ENCODE data around the gene ATP5F1E. TPM values are rescaled to one million over a fixed set of nuclear protein-coding genes. Genes with fewer than 3 reads are reported as not detected.

The ATP5F1E gene
- total RNA-seq, 1 donor = 35.7 TPM

- H3K9me3 ChIP-seq (ENCODE audit: low read depth, low read length) = no peaks in the 10 kb centered on the region
- peak overlapping the region; percentile 65 for H3K4me3 ChIP-seq (ENCODE audit: low read length)
- H3K27me3 ChIP-seq (ENCODE audit: insufficient read depth, low read length) = no peaks in the 10 kb centered on the region
- peaks cover 31% of the 10 kb centered on the region for H3K4me1 ChIP-seq (ENCODE audit: insufficient read depth, low read length)
Measured at GRCh38 chr20:59033093-59033492, 958 bp upstream of the ATP5F1E start.

DNA sequence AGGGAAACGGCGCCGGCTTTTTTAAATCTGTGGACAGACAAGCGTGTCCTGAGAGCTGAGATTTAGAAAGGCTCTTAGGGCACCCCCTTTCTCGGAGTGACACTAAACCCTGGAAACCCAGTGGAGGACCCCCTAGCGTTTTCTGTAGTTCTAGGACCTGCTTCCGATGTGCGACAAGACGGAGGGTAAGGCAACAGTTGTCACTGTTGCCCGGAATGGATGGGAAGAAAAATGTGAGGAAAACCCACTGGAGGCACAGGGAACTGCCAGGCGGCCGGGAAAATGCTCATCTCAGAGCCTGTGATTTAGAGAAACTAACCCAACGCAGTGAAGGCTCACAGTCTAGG, 551 bp upstream of the ATP5F1E start:
- Histone ChIP-seq H3K4me1 (ENCODE audit: insufficient read depth, low read length) (peaks cover 31% of the 10 kb centered on the region), H3K4me3 (ENCODE audit: low read length) (peak overlapping the region; percentile 65), H3K9me3 (ENCODE audit: low read depth, low read length) (no peaks in the 10 kb centered on the region), H3K27me3 (ENCODE audit: insufficient read depth, low read length) (no peaks in the 10 kb centered on the region)

DNA sequence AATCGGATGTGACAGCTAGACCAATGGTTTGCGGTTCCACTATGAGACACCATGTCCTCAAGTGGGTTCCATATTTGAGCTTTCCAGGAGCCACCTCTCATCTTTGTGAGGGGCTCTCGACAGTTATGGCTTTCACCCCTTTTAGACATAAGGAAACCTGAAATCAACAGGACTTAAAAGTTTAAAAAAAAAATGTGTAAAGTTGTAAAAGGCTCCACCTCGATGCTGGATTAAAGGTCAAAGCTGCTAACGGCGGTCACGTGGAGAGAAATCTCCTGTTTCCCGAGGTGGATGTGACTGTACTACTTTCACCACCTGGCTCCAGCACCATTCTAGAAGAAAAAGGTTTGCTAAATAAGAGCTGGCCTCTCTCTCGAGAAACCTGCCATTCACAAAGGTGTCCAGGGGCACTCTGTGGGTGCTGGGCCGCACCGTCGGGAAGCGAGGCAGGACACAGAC, 542 bp downstream of the ATP5F1E start:
- Histone ChIP-seq H3K27me3 (ENCODE audit: insufficient read depth, low read length) (no peaks in the 10 kb centered on the region), H3K9me3 (ENCODE audit: low read depth, low read length) (no peaks in the 10 kb centered on the region), H3K4me3 (ENCODE audit: low read length) (peak overlapping the region; percentile 65), H3K4me1 (ENCODE audit: insufficient read depth, low read length) (peaks cover 35% of the 10 kb centered on the region)

- peaks cover 35% of the 10 kb centered on the region for H3K4me1 ChIP-seq (ENCODE audit: insufficient read depth, low read length)
- H3K9me3 ChIP-seq (ENCODE audit: low read depth, low read length) = no peaks in the 10 kb centered on the region
- H3K27me3 ChIP-seq (ENCODE audit: insufficient read depth, low read length) = no peaks in the 10 kb centered on the region
- H3K4me3 ChIP-seq (ENCODE audit: low read length) = peak overlapping the region; percentile 65
Measured at GRCh38 chr20:59030911-59031563, 1.1 kb downstream of the ATP5F1E start.

- H3K9me3 ChIP-seq (ENCODE audit: low read depth, low read length) = no peaks in the 10 kb centered on the region
- H3K27me3 ChIP-seq (ENCODE audit: insufficient read depth, low read length) = no peaks in the 10 kb centered on the region
- no peak overlapping the region for H3K4me3 ChIP-seq (ENCODE audit: low read length)
- H3K4me1 ChIP-seq (ENCODE audit: insufficient read depth, low read length) = peaks cover 35% of the 10 kb centered on the region
Measured at GRCh38 chr20:59028812-59029211, 3.3 kb downstream of the ATP5F1E start.

- Histone ChIP-seq H3K27me3 (ENCODE audit: insufficient read depth, low read length) (no peaks in the 10 kb centered on the region), H3K4me1 (ENCODE audit: insufficient read depth, low read length) (peaks cover 34% of the 10 kb centered on the region), H3K4me3 (ENCODE audit: low read length) (no peak overlapping the region), H3K9me3 (ENCODE audit: low read depth, low read length) (no peaks in the 10 kb centered on the region)
Measured at GRCh38 chr20:59027741-59028320, 4.3 kb downstream of the ATP5F1E start.

DNA sequence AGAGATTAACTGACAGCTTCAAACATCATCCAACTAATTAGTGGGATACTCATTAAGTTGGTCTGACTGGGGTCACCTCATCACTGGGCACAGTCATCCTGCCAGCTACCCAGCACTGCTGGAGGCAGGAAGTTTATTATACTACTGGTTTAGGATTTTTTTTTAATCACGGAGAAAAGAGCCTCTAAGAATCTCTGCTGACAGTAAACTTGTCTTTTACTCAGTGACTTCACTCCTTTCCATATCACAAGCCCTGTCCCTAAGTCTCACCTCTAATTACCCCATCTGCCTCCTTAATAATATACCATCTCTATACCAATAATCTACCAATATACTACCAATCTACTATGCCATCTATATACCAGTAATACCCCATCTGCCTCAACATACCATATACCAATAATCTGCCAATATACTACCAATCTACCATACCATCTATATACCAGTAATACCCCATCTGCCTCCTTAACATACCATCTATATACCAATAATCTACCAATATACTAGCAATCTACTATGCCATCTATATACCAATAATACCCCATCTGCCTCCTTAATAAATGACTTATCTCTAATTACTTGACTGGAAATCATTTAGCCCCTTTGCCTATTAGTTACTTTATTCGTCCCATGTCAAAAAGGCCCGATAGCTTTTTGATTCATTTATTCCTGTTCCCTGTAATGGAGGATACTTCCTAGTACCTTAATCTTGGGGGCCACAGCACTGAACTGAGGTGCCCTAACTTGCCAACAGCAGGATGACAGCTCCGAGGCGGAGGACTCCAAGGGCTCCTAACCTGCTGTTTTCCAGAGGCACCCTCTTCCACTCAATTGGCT, 5.0 kb downstream of the ATP5F1E start:
- Histone ChIP-seq H3K4me1 (ENCODE audit: insufficient read depth, low read length) (peaks cover 30% of the 10 kb centered on the region), H3K27me3 (ENCODE audit: insufficient read depth, low read length) (no peaks in the 10 kb centered on the region), H3K4me3 (ENCODE audit: low read length) (no peak overlapping the region), H3K9me3 (ENCODE audit: low read depth, low read length) (no peaks in the 10 kb centered on the region)

DNA sequence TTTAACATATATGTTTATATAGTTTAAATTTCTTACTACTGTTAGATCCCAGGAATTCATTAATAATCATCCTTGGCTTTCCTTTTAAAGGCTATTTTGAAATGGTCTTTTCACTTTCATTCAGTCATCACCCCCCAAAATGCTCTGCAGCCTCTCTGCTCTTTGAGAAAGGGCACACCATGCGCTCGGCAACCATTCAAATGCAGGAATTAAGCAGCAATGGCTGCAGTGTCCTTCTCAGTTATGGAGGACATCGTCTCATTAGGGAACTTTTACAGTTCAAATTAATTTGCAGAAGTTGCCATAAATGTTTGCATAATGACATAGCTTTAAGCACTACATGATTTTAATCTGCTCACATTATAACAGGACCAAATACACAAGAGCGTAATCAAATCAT, 6.6 kb downstream of the ATP5F1E start:
- Histone ChIP-seq H3K4me1 (ENCODE audit: insufficient read depth, low read length) (peaks cover 19% of the 10 kb centered on the region), H3K4me3 (ENCODE audit: low read length) (no peak overlapping the region), H3K9me3 (ENCODE audit: low read depth, low read length) (no peaks in the 10 kb centered on the region), H3K27me3 (ENCODE audit: insufficient read depth, low read length) (no peaks in the 10 kb centered on the region)

DNA sequence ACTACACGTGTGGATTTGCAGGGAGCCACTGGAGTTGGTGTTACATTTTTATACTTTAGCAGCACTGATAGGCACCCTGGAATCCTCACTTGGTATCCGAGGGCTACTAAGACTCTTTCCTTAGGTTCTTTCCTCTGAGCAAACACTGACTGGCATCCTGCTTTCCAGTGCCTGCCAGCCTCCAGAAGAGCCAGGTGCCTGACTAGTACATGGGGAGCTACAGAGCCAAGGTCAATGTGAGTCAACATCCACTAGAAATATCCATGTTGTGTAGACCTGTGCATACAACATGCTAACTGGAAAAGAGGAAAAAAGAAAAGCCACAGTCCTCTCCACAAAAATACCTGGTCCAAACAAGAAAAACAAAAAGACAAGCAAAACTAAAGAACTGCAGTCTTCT, 7.0 kb downstream of the ATP5F1E start:
- Histone ChIP-seq H3K9me3 (ENCODE audit: low read depth, low read length) (no peaks in the 10 kb centered on the region), H3K4me1 (ENCODE audit: insufficient read depth, low read length) (peaks cover 19% of the 10 kb centered on the region), H3K27me3 (ENCODE audit: insufficient read depth, low read length) (no peaks in the 10 kb centered on the region), H3K4me3 (ENCODE audit: low read length) (no peak overlapping the region)

DNA sequence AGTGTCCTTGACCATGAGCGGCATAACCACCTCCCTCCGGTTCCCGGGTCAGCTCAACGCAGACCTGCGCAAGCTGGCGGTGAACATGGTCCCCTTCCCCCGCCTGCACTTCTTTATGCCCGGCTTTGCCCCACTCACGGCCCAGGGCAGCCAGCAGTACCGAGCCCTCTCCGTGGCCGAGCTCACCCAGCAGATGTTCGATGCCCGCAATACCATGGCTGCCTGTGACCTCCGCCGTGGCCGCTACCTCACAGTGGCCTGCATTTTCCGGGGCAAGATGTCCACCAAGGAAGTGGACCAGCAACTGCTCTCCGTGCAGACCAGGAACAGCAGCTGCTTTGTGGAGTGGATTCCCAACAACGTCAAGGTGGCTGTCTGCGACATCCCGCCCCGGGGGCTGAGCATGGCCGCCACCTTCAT, 8.0 kb downstream of the ATP5F1E start:
- H3K4me3 ChIP-seq (ENCODE audit: low read length) = no peak overlapping the region
- peaks cover 12% of the 10 kb centered on the region for H3K4me1 ChIP-seq (ENCODE audit: insufficient read depth, low read length)
- no peaks in the 10 kb centered on the region for H3K27me3 ChIP-seq (ENCODE audit: insufficient read depth, low read length)
- H3K9me3 ChIP-seq (ENCODE audit: low read depth, low read length) = no peaks in the 10 kb centered on the region

DNA sequence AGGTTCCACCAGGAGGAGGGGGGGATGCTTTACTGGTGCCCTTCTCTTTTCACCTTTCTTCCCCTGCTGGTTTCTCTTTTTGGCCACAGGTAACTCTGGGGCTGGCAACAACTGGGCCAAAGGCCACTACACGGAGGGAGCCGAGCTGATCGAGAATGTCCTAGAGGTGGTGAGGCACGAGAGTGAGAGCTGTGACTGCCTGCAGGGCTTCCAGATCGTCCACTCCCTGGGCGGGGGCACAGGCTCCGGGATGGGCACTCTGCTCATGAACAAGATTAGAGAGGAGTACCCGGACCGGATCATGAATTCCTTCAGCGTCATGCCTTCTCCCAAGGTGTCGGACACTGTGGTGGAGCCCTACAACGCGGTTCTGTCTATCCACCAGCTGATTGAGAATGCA, 8.5 kb downstream of the ATP5F1E start:
- H3K4me3 ChIP-seq (ENCODE audit: low read length) = no peak overlapping the region
- H3K4me1 ChIP-seq (ENCODE audit: insufficient read depth, low read length) = peaks cover 6% of the 10 kb centered on the region
- H3K27me3 ChIP-seq (ENCODE audit: insufficient read depth, low read length) = no peaks in the 10 kb centered on the region
- H3K9me3 ChIP-seq (ENCODE audit: low read depth, low read length) = no peaks in the 10 kb centered on the region

DNA sequence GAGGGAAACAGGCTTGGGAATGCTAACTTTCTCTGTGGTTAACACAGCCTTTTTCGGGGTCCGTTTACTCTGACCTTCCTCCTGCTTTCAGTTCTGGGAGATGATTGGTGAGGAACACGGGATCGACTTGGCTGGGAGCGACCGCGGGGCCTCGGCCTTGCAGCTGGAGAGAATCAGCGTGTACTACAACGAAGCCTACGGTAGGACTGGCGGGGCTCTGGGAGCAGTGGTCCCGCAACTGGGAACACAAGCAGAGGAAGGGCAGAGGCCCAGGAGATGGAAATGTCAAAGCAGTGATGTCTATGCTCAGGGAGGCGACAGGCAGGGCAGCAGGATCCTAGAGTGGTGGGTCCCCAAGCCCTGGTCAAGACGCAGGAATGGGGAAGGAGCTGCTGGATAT, 9.4 kb downstream of the ATP5F1E start:
- H3K9me3 ChIP-seq (ENCODE audit: low read depth, low read length) = no peaks in the 10 kb centered on the region
- no peaks in the 10 kb centered on the region for H3K27me3 ChIP-seq (ENCODE audit: insufficient read depth, low read length)
- no peak overlapping the region for H3K4me3 ChIP-seq (ENCODE audit: low read length)
- H3K4me1 ChIP-seq (ENCODE audit: insufficient read depth, low read length) = peaks cover 4% of the 10 kb centered on the region

DNA sequence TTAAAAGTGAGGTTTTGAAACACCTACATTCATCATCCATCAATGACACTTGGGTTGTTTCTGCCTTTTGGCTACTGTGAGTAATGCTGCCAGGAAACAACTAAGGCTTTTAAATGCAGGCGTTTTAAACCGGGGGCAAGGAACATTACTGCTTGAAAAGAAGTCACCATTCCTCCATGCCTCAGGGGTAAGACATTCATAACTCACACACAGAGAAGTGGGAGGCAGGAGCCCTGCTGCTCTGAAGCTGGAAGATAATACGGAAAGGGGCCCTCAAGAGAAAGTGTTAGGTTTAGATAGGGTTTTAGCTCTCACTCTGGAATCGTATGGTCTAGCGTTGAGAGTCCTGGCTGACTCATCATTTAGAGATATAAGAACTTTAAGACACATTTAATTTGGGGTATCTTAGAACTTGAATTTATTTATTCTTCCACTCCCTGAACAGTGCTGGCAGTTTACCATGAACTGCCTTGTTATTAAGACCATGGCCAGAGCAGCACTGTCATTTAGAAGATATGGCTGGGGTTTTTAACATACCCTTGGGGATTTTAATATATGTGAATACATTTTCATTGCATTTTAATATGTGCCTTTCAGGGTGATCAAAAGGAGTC, 11.1 kb downstream of the ATP5F1E start:
- H3K9me3 ChIP-seq (ENCODE audit: low read depth, low read length) = no peaks in the 10 kb centered on the region

DNA sequence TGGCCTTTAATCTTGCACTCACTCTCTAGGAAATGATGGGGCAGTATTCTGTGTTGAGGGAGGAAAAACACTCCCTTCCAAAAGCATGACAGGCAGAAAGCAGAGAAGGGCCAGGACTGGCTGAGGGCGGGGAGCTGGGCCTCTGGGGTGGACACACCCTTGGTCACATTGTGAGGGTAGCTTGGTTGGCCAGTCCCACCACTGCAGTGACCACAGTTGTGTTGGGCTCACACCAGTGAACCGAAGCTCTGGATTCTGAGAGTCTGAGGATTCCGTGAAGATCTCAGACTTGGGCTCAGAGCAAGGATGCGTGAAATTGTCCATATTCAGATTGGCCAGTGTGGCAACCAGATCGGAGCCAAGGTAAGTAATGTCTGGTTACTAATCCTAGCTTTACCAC, 12.9 kb downstream of the ATP5F1E start, which contains the start of gene TUBB1:
Gene TUBB1 (plus strand): TSS at position 213 of the 400 bp plus-strand sequence. CDS start 94 bp downstream, at position 307.
- Histone ChIP-seq H3K9me3 (ENCODE audit: low read depth, low read length) (no peaks in the 10 kb centered on the region), H3K27me3 (ENCODE audit: insufficient read depth, low read length) (no peaks in the 10 kb centered on the region), H3K4me1 (ENCODE audit: insufficient read depth, low read length) (peaks cover 22% of the 10 kb centered on the region), H3K4me3 (ENCODE audit: low read length) (no peak within 1 kb of the TSS)

More for the DNA sequence above, 11.1 kb downstream of the ATP5F1E start:
- Histone ChIP-seq H3K4me1 (ENCODE audit: insufficient read depth, low read length) (peaks cover 14% of the 10 kb centered on the region), H3K4me3 (ENCODE audit: low read length) (no peak overlapping the region), H3K27me3 (ENCODE audit: insufficient read depth, low read length) (no peaks in the 10 kb centered on the region)

- Histone ChIP-seq H3K9me3 (ENCODE audit: low read depth, low read length) (no peaks in the 10 kb centered on the region), H3K4me1 (ENCODE audit: insufficient read depth, low read length) (peaks cover 26% of the 10 kb centered on the region), H3K27me3 (ENCODE audit: insufficient read depth, low read length) (no peaks in the 10 kb centered on the region), H3K4me3 (ENCODE audit: low read length) (no peak overlapping the region)
Measured at GRCh38 chr20:59018817-59019216, 13.3 kb downstream of the ATP5F1E start.

All from mononuclear cell (primary cell).